GM20431 (cell line): ENCODE results near the gene TMEM63C.

Source experiments
- in situ Hi-C: fragments of 300-500 bp; cut with MseI, MboI; formaldehyde crosslinking; loops from one replicate; pipeline ENCODE4 v1.15.0; 2020; ENCODE audit warnings: low sequenced_read_pairs; ENCODE audit not compliant: unreplicated experiment

TMEM63C gene

DNA sequence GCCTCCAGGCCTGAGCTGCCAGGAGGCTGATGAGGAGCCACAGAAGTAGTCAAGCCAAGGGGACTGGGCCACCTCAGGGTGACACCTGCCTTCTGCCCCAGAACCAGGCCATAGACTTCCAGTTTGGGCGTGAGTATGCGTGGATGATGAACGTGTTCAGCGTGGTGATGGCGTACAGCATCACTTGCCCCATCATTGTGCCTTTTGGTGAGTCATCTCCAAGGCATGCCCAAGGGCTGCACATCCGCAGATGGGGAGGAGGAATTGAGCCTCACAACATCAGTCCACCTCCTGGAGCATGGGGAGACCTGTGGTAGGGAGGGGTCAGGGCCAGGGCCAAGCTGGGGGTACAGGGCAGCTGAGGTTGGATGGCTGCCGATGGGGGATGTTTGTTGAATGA, 67.1 kb downstream of the TMEM63C start:
- in situ Hi-C loops: no loop called here

- in situ Hi-C loops: no loop called here
Observed at GRCh38 chr14:77249286-77249685, 67.7 kb downstream of the TMEM63C start.

DNA sequence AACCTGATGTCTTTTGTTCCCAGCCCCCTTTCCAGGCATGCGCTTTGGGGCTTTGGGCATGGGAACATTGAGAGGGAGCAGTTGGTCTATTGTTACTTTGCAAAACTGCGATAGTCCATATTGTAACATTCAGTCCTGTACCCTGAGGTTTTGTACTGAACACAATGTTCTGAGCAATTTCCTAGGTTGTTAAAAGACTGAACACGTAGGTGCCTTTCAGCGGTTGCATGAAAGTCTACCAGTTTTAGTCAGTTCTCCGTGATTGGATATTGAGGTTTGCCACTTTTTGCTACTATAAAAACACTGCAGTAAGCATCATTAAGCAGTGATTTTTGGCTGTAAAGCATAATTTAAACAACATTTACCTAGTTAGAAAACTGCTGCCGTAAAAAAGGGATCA, 69.3 kb downstream of the TMEM63C start:
- in situ Hi-C loops: no loop called here

DNA sequence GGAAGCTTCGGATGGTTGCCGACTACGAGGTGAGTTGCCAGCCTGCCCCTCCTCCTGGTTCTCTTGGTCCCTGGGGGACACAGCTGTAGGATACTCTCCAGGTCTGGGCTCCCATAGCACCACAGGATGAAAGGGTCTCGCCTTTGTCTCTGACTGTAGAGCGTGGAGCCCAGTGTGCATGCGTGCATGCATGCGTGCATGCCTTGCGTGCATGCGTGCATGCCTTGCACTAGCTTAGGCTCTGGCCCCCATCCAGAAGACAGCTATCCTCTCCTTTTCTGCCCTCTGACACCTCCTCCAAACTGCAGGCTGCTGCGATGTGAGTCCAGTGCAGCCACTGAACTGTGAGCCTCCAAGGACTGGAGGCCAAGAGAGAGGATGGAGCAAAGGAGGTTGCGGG, 70.3 kb downstream of the TMEM63C start:
- in situ Hi-C loops: no loop called here

GRCh38 chr14:77253333-77254190, 72.0 kb downstream of the TMEM63C start:
- in situ Hi-C loops: no loop called here

DNA sequence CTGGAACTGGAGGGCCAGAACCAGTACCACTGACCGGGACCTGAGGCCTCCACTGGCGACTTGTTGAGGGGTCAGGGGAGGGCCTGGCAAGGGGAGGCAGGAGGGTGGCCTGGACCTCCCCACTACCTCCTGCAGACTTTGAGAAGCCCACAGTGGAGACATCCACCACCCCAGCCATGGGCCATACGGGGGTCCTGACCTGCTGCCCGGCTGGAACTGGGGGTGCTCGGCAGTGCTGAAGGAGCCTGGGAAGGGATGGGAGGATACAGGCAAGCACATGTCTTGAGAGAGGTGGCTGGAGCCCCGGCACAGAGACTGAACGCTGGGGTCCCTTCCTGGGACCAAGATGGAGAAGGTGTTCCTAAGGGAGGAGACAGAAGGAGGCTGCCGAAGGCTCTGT, 75.1 kb downstream of the TMEM63C start:
- in situ Hi-C loops: no loop called here

GRCh38 chr14:77257700-77258099, 76.1 kb downstream of the TMEM63C start:
- in situ Hi-C loops: no loop called here

GRCh38 chr14:77258566-77258965, 77.0 kb downstream of the TMEM63C start:
- in situ Hi-C loops: no loop called here

DNA sequence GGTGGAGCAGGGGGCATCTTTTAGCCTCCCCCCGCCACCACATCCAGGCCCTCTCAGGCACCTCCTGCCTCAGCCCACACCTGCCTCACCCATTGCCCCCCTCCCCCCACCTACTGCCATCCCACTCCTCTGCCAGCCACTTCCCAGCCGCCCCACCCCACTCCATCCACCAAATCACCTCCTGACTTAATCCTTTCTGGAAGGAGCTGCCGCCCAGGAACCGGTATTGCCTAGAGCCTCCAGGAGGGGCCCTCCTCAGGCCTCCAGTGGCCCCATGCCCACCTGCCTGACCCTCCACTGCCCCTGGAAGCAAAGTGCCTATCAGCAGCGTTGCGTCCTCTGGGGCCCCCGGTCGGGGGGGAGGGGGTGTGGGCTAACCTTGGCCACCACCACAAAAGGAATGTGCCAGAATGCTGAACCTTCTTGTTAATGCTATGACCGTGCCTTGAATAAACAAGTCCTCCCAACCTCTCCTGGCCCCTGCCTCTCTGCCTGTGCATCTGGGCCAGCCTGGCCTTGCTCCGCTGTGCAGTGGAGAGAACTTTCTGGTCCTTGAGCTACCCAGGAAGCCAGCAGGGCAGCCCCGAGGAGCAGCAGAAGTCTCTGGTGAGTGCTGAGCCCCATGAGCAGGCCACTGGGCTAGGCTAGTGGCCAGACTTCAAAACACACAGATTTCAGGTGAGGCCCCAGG, 77.6 kb downstream of the TMEM63C start:
- in situ Hi-C loops: no loop called here

- in situ Hi-C loops: no loop called here
Observed at GRCh38 chr14:77260199-77260598, 78.6 kb downstream of the TMEM63C start.

DNA sequence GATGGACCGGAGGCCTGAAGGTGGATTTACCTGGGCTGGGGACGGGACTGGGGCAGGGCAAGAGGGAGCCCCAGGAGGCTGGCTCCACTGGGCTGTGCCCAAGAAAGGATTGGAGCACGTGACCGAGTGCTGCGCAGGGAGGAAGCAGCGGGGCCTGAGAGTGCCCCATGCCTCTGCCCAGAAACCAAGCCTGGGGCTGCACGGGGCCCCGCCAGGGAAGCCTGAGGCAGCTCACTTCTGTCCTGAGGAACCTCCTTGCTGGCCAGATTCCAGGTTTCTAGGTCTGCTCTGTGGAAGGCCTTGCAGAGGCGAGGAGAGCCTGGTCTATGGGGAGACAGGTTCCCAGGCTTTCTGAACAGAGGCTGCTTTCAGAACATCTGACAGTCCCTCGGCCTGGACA, 79.0 kb downstream of the TMEM63C start:
- in situ Hi-C loops: no loop called here

GRCh38 chr14:77264466-77265186, 83.0 kb downstream of the TMEM63C start:
- in situ Hi-C loops: no loop called here

DNA sequence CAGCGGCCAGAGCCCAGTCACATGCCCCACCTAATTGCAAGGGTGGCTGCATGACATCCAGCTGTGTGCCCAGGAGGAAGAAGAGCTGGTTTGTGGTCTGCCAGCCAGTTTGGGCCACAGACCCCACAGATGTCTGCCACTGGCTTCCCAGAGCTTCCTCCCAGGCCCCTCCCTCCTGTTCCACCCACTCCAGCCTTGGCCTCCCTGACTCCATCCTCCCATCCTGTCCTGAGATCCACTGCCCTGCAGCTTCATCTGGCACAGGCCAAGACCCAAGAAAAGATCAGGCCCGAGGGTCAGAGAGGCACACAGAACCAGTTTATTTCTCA, 83.6 kb downstream of the TMEM63C start:
- in situ Hi-C loops: no loop called here

GRCh38 chr14:77265561-77266335, 84.2 kb downstream of the TMEM63C start:
- in situ Hi-C loops: no loop called here

DNA sequence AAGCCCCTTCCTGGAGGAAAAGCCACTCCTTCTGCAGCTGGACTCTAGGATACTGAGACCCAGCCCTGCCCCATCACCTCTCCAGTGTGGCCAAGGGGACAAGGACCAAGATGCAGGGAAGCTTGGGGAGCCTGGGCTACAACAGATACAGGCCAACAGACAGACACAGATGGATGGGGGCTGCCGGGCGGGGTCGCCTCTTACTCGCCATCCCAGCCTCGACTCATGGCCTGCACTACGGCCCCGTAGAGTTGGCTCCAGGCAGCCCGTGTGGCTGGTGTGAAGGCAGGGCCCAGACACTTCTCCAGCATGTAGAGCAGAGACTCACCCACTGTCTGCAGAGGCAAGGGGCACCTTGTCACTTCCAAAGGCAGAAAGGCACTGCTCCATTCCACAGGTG, 84.7 kb downstream of the TMEM63C start:
- in situ Hi-C loops: no loop called here

DNA sequence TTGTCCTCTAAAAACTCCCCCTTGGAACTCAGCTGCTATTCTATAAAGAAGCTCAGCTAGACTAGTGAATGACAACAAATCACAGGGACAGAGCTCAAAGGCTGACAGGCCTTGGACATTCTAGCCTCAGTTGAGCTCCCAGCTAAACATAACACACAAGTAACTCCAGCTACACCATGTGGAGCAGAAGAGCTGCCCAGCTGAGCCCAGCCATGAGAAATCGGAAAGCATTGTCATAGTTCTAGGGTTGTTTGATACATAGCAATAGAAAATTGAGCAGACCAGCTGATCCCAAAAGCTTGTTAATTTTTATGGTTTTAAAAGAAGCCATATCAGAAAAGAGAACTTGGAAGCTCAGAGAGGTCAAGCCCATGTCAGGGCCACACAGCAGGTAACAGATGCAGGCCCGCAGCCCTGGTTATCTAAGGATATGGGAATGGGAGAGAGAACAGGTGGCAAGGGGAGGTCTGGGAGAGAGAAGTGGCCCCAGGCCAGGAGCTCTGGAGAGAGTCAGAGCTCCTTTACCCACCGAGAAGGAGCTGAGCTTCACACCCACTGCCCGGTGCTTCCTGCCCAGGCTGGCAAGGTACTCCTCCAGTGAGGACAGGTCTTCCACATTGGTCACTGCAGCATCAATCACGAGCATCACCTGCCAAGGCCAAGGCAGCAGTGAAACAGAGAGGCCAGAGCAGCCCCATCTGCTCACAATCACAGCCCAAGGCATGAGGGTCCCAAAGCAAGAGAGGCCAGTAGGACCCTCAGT, 86.5 kb downstream of the TMEM63C start:
- in situ Hi-C loops: no loop called here

DNA sequence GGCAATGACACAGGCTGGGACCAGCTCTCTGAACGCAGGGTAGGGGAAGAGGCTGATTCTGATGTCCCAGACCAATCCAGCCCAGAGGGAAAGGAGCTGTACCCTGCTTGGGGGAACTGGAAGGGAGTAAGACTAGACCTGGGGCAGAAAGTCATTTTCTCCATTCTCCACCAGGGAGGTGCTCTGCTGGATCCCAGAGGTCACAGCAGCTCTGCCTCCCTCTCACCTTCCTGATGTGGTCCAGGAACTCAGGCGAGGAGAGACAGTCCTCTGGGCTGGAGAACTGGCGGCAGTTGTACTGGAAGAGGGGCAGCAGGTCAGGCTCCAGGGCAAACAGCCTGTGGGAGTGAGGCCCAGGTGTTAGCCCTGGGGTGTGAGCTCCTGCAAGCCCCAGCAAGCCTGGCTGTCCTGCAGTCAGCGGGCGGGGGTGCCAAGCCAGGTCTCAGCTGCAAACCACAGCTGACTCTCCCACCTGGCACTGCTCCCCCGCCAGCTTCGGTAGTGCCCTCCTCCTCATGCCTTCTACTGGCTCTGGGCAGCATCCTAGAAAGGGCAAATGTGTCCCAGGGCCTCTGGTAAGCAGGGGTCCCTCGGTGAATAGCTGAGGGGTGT, 87.5 kb downstream of the TMEM63C start:
- in situ Hi-C loops: no loop called here

DNA sequence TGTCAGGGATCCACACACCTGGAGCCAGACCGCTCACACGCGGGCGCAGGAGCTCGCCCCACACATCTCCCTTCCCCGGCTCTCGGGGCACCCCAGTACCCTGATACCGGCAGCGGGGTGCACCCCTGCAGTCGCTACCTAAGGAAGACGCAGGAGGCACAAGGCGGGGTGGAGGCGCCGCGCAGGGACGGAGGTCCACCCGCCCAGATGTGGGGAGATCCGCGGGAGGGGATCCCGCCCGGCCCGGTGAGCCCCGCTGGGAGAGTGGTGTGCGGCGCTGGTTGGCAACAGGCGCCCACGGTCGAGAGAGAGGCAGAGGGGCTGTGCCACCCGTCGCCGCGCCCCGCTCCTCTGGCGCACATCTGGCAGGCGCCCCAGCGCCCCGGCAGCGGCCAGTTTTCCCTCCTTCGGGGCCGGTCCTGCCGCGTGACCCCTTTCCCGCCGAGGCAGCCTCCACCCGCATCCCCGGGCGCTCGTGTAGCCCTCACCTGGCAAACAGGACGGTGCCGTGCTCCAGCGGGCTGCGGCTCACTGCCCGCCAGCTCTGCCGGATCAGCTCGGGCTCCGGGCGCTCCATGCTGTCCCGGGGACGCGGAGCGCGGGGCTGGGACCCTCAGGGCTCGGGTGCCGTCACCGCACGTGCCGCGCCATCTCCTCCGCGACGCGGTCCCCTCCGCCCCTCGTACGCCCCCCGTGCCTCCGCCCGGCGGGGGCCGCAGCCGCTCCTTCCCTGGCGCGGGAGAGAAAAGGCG, 88.9 kb downstream of the TMEM63C start:
- in situ Hi-C loops: no loop called here
